ENCODE data around the gene HNRNPUL2. TPM values are rescaled to one million over a fixed set of nuclear protein-coding genes. Genes with fewer than 3 reads are reported as not detected.
"Not testable (repeated sequence)": the region's sequence is repeated elsewhere in the genome, so short reads cannot be mapped to it uniquely, and the experiment has no call there.

Gene HNRNPUL2
- total RNA-seq, 2 donors from 2014 or later, result 54.6 to 55.5 TPM

DNA sequence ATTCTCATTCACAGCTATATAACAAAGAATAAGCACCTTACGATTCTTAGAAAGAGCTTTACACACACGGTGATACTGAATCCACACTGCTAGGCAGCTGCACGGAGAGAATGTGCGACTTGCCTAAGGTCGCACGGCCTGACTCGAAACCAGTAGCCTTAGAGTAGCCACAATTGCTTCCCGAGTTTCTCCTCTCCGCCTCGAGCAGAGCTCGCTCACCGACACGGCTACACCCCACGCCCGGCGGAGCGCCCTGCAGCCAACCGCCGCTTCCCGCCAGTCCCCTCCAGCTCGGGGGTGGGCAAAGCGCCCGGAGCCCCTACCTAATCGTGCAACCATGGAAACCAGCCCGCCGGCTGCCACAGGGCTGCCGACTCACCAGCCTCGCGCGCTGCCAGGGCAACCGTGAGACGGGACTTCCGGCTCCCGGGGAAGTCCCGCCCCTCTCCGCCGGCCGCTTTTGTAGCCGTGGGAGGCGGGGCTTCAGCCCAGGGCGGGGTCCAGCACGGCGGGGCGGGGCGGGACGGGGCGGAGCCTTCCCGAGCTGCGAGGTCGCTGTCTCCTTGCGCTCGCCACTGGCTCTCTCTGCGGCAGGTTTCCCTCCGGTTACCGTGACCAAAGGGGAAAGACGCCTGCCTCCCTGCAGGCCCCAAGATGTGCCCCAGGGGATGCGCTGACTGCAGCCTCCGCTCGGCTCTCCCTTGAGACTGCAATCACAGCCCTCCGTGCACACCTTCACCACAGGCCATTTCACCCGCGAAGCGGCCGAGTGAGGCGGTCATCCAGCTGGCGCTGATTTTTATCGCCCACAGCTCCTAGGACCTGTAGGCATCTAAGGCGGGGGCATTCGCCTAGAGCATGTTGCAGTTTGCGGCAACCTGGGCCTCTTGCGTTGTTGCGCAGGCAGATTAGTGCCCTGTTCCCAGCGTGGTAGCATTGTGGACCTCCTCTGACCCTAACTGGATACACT lies 21.1 kb downstream of the HNRNPUL2 start:
- H3K36me3 Mint-ChIP-seq, result peaks cover 7% of the 10 kb centered on the region
- H3K4me1 Mint-ChIP-seq (ENCODE audit: low read depth in 2 of 2), result peaks cover 42 to 51% of the 10 kb centered on the region in 2 donors
- H3K9me3 Mint-ChIP-seq, result no peaks in the 10 kb centered on the region
- H3K4me3 Mint-ChIP-seq, result peak overlapping the region; percentile 91
- DNase-seq (ENCODE audit: low spot score) (peak; percentile 94), ATAC-seq (peak; percentile 88 to 93)
- H3K27ac Mint-ChIP-seq, result peak overlapping the region; percentile 77 to 90
- H3K27me3 Mint-ChIP-seq, result no peaks in the 10 kb centered on the region

GRCh38 chr11:62705413-62705812 lies 21.8 kb downstream of the HNRNPUL2 start:
- ATAC-seq, result no peak
- H3K36me3 Mint-ChIP-seq, result peaks cover 7% of the 10 kb centered on the region
- H3K27ac Mint-ChIP-seq, result peak overlapping the region; percentile 77 to 90
- peak overlapping the region; percentile 91 for H3K4me3 Mint-ChIP-seq
- H3K9me3 Mint-ChIP-seq, result no peaks in the 10 kb centered on the region
- H3K4me1 Mint-ChIP-seq (ENCODE audit: low read depth in 2 of 2), result peaks cover 42 to 50% of the 10 kb centered on the region in 2 donors
- DNase-seq (ENCODE audit: low spot score), result no peak
- no peaks in the 10 kb centered on the region for H3K27me3 Mint-ChIP-seq

DNA sequence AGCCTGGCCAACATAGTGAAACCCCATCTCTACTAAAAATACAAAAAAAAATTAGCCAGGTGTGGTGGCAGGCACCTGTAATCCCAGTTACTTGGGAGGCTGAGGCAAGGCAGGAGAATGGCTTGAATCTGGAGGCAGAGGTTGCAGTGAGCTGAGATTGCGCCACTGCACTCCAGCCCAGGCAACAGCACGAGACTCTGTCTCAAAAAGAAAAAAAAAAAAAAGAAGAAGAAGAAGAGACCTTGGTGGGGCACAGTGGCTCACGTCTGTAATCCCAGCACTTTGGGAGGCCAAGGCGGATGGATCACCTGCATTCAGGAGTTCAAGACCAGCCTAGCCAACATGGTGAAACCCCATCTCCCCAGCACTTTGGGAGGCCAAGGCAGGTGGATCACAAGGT lies 23.3 kb downstream of the HNRNPUL2 start:
- not testable (repeated sequence) for H3K27ac Mint-ChIP-seq; H3K4me3 Mint-ChIP-seq; ATAC-seq; DNase-seq (ENCODE audit: low spot score); H3K27me3 Mint-ChIP-seq; H3K9me3 Mint-ChIP-seq; H3K36me3 Mint-ChIP-seq
- peaks cover 28 to 35% of the 10 kb centered on the region in 2 donors for H3K4me1 Mint-ChIP-seq (ENCODE audit: low read depth in 2 of 2)

GRCh38 chr11:62702246-62702645 lies 25.0 kb downstream of the HNRNPUL2 start:
- no peak for DNase-seq (ENCODE audit: low spot score)
- no peak overlapping the region for H3K27ac Mint-ChIP-seq
- no peaks in the 10 kb centered on the region for H3K27me3 Mint-ChIP-seq
- H3K4me1 Mint-ChIP-seq (ENCODE audit: low read depth in 2 of 2), result peaks cover 23 to 25% of the 10 kb centered on the region in 2 donors
- ATAC-seq, result peak in 1 of 2 donors; percentile 8
- no peak overlapping the region for H3K4me3 Mint-ChIP-seq
- H3K36me3 Mint-ChIP-seq, result peaks cover 7% of the 10 kb centered on the region
- no peaks in the 10 kb centered on the region for H3K9me3 Mint-ChIP-seq

DNA sequence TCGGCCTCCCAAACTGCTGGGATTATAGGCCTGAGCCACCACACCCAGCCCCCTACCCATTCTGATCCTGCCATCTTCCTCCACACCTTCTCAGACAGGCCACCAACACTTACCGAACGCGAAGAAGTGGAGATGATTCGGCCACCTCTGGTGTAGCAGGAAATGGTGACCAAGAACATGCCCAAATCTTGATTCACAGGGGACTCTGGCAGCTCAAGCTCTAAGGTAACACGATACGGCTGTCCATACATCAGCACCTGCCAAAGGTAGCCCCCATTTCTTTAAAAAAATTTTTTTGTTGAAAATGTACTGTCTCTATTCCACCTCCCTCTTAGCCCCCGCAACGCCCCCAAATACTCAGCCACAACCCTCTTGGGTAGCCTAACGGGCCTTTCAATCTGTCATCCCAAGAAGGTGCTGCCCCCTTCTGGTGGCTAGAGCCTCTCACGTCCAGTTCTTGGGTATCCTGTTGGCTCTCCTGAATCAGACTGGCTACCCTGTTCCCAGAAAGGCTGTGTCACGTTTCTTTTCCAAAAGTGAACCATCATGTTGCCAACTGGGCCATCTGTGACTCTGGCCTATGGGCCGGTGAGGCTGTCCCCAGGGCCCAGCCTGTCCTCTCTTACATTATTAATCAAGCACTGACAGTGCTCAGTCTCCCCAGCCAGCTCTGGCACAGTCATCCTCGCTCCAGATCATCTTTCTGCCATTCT lies 32.6 kb downstream of the HNRNPUL2 start:
- Mint-ChIP-seq H3K27me3 (no peaks in the 10 kb centered on the region), H3K27ac (no peak overlapping the region), H3K4me3 (no peak overlapping the region), H3K9me3 (no peaks in the 10 kb centered on the region), H3K36me3 (no peaks in the 10 kb centered on the region), H3K4me1 (ENCODE audit: low read depth in 2 of 2) (peaks cover 6 to 8% of the 10 kb centered on the region in 2 donors)
- ATAC-seq (peak; percentile 69 to 84), DNase-seq (ENCODE audit: low spot score) (peak; percentile 83)

- not testable (repeated sequence) for H3K36me3 Mint-ChIP-seq
These were observed 33.6 kb downstream of the HNRNPUL2 start for GRCh38 chr11:62693624-62694023.

DNA sequence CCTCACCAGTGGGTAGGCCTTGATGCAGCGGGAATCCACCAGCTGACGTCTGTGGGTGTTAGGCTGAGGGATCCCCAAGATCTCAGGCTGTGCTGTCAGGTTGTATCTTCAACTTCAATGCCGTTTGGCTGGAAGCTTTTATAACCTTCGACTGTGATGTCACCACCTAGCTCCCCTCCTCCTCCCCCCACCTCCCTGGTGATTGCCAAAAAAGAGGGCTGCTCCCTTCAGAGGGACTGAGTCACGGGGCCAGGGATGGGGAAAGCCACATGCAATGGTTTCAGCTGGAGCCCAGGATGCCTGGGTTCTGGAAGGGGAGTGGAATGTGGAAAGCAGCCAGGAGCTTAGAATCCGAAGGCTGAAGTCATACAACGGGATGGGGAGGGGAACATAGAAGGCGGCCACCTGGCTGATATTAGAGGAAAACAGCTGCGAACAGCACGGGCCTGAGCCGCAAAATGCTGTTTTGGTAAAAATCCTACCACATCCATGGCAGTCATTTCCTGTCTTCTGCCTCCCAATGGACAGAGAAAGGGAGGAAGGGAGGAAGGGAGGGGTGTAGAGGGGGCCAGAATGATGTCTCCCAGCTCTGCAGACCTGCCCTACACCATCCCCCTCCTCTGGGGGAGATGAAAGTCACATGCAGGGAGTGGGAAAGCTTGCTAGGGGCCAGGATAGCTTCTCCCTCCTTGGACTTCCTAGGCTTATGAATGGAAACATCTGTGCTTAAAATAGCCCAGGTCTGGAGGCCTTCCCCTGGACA lies 37.7 kb downstream of the HNRNPUL2 start, which contains the start of gene LRRN4CL:
Gene LRRN4CL, minus strand, starts transcription at position 110 of the 763 bp plus-strand sequence. CDS start 1,022 bp downstream, outside the sequence.
- DNase-seq (ENCODE audit: low spot score) (no peak), ATAC-seq (no peak)
- no peak within 1 kb of the TSS for H3K4me3 Mint-ChIP-seq
- peaks cover 5 to 7% of the 10 kb centered on the region in 2 donors for H3K27me3 Mint-ChIP-seq
- H3K4me1 Mint-ChIP-seq (ENCODE audit: low read depth in 2 of 2), result peaks cover 2 to 3% of the 10 kb centered on the region in 2 donors
- H3K9me3 Mint-ChIP-seq, result no peaks in the 10 kb centered on the region
- H3K27ac Mint-ChIP-seq, result no peak within 1 kb of the TSS
- H3K36me3 Mint-ChIP-seq, result peaks cover 5% of the 10 kb centered on the region

More at GRCh38 chr11:62693624-62694023, 33.6 kb downstream of the HNRNPUL2 start:
- DNase-seq (ENCODE audit: low spot score); H3K27me3 Mint-ChIP-seq; H3K9me3 Mint-ChIP-seq; H3K4me3 Mint-ChIP-seq; ATAC-seq; H3K27ac Mint-ChIP-seq; H3K4me1 Mint-ChIP-seq (ENCODE audit: low read depth in 2 of 2): not testable (repeated sequence)

GRCh38 chr11:62688491-62688890 lies 38.8 kb downstream of the HNRNPUL2 start:
- peaks cover 5% of the 10 kb centered on the region for H3K36me3 Mint-ChIP-seq
- no peak overlapping the region for H3K4me3 Mint-ChIP-seq
- no peaks in the 10 kb centered on the region for H3K4me1 Mint-ChIP-seq (ENCODE audit: low read depth in 2 of 2)
- H3K9me3 Mint-ChIP-seq, result no peaks in the 10 kb centered on the region
- peaks cover 5 to 7% of the 10 kb centered on the region in 2 donors for H3K27me3 Mint-ChIP-seq
- no peak overlapping the region for H3K27ac Mint-ChIP-seq
- ATAC-seq (no peak), DNase-seq (ENCODE audit: low spot score) (no peak)

DNA sequence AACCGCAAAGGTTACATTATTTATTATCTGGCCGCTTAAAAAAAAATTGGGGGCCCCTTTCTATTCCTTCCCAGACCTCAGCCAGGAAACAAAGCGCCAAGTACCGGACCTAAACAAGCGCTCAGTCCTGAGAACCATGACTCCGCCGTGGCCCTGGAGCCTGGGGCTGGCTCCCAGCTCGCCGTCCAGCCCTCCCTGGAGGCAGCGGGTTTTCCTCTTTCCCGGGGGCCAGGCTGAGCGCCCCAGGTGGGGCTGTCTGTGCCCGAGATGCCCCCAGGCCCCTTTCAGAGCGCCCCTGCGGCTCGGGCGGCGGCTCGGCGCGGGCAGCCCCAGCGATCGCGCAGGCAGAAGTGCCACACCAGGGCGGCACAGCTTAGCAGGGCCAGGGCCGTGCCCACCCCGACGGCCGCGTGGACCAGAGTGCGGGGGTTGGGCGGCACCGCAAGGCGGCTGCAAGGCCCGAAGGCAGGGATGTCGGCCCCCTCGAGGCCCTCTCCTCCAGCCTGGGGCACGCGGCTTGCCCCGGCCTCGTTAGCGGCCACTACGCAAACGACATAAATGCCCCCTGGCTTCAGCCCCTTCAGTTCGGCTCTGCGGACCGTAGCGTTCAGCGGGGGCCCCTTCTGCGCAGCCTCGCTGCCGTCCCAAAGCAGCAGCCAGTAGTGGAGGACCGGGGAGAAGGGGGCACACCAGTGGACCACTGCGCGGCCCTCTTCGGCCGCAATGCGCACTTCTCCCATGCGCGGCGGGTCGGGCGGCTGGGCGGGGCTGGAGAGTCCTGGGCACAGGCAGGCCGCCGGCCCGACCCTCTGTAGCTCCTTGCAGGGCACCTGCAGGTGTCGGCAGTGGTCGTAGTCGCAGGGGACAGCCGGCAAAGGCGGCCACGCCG lies 39.5 kb downstream of the HNRNPUL2 start:
- Mint-ChIP-seq H3K4me1 (ENCODE audit: low read depth in 2 of 2) (no peaks in the 10 kb centered on the region), H3K9me3 (no peaks in the 10 kb centered on the region), H3K36me3 (peaks cover 5% of the 10 kb centered on the region), H3K4me3 (no peak overlapping the region), H3K27ac (no peak overlapping the region), H3K27me3 (peaks cover 5 to 7% of the 10 kb centered on the region in 2 donors)
- peak; percentile 15 to 40 for ATAC-seq
- DNase-seq (ENCODE audit: low spot score), result no peak

GRCh38 chr11:62682518-62682917 lies 44.7 kb downstream of the HNRNPUL2 start:
- no peak for ATAC-seq
- Mint-ChIP-seq H3K27me3 (no peaks in the 10 kb centered on the region), H3K4me1 (ENCODE audit: low read depth in 2 of 2) (peaks cover 14 to 17% of the 10 kb centered on the region in 2 donors), H3K27ac (no peak overlapping the region), H3K36me3 (peaks cover 7% of the 10 kb centered on the region), H3K9me3 (no peaks in the 10 kb centered on the region), H3K4me3 (no peak overlapping the region)
- DNase-seq (ENCODE audit: low spot score), result no peak

- ATAC-seq (peak in 1 of 2 donors; percentile 43), DNase-seq (ENCODE audit: low spot score) (no peak)
- Mint-ChIP-seq H3K27me3 (no peaks in the 10 kb centered on the region), H3K9me3 (no peaks in the 10 kb centered on the region), H3K36me3 (peaks cover 15% of the 10 kb centered on the region), H3K4me3 (peak overlapping the region; percentile 67), H3K4me1 (ENCODE audit: low read depth in 2 of 2) (peaks cover 24 to 25% of the 10 kb centered on the region in 2 donors), H3K27ac (peak overlapping the region; percentile 28 to 85)
These were observed 46.4 kb downstream of the HNRNPUL2 start for GRCh38 chr11:62680825-62681240.

All from natural killer cell treated with Interleukin-12 subunit alpha and Interleukin-12 subunit beta and Interleukin-15 and Interleukin-18, amount 100 ng/mL, for 72 hours (primary cell).